GM21515 (cell line): ENCODE data around the gene THSD4.

Experiments used
- ATAC-seq: cut with Tn5 transposase; IDR thresholded peaks from one replicate; pipeline ENCODE4 v1.9.1; 2021; ENCODE audit not compliant: unreplicated experiment

THSD4 gene

DNA sequence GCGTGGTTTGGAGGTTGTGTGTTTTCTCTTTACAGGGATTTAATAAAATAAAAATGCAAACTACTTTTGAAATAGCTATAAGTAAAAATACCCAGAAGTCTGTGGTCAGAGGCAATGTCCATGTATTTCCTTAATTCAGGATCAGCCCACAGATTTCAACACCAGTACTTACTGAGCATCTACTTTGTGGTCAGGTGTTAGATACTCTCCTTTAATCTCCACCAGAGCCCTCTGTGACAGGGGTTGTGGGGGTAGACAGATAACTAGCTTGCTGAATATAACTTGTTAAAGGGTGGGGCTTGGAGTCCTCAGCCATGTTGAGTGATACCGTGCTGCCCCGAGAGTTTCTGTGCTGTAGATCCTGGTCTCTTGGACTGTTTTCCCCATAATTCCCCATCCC lies 451.0 kb downstream of the THSD4 start:
- ATAC-seq = no peak

DNA sequence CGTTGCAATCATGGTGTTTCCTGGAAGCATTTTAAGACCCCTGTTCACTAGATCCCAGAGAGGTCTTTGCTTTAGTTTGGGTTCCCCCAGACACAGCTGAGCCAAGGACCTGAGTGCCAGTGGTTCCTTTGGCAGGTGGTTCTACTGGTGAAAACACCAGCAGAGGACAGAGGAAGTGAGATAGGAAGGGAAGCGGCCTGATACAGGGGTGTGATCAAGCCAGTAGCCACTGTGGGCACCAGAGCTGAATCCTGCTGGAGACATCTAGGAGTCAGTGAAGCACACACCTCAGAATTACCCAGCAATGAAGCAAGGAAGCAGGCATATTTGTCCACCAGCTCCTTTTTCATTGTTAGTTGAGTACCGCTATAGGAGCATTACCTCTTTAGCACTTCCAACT lies 451.9 kb downstream of the THSD4 start:
- ATAC-seq = no peak

DNA sequence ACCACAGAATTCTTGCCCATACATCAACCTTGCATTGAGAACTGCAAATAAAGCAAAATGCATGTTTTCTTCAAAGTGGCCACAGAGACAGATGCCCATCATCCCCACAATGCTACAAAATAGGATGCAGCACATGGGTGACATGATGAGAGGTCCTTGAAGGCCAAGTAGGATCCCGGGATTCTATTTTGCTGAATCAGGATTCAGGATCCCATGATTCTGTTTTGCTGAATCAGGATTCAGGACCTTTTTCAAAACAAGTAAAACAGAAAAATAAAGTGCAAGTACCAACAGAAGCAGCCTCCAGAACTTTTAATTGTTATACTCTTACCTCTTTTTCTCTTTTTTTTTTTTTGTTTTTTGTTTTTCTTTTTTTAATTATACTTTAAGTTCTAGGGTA lies 453.0 kb downstream of the THSD4 start:
- no peak for ATAC-seq

DNA sequence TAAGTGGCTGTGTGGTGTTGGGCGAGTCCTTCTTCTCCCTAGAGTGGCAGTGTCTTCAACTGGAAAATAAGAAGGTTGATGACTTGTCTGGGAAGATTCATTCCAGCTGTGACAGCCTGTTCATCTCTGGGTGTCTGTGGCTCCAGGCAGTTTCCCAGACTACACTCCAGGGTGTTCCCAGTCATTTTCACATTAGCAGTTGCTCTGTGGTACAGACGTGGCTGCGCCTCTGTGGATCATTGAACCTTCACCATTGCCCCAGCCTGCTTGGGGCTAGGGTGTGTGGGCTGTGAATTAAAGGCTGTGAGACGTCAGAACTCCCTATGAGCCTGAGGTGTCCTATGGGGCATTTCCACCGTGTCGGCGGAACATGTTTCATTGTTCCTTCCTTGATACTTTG lies 455.5 kb downstream of the THSD4 start:
- ATAC-seq = no peak

DNA sequence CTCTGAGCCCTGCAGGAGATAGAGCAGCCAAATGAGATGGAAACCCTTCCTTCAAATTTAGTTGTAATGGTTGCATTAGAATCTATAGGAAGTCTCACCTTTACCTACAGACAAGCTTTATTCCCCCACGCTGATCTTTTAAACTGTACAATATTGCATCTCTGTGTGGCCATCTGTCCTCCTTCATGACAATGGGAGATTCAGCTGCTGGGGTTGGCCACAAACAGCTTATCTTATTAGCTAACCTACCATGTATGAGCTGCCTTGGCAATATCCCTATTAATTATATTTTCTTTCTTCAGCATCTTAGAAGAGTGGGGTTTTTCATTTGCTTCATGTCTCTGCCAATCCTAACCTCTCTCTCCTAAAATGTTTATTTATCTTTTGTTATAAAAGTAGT lies 456.4 kb downstream of the THSD4 start:
- no peak for ATAC-seq

DNA sequence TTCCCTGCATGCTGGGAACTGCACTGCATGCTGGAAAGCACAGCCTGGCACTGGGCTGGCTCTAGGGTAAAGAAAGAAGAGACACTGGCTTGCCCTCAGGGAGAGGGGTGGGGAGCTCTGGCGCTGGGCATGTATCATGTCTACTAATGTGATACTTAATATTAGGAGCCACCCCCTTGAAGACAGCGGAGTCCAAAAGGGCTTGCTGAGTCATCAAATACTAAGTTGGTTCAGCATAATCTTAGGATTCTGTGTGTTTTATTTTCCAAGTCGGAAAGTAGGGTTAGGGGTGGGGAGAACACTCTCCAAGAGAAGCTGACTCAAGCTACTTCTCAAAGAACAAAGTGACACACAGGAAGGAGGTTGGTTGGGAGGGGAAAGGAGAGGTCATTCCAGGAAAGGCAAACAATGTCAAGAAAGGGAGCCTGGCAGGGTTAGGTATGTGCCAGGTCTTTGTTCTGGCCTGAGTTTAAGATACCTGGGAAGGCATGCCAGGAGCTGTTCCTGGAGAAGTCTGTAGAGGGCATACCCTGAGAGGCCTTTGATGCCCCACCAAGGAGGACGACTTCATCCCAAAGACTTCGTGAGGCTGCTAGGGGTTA lies 457.3 kb downstream of the THSD4 start:
- no peak for ATAC-seq

DNA sequence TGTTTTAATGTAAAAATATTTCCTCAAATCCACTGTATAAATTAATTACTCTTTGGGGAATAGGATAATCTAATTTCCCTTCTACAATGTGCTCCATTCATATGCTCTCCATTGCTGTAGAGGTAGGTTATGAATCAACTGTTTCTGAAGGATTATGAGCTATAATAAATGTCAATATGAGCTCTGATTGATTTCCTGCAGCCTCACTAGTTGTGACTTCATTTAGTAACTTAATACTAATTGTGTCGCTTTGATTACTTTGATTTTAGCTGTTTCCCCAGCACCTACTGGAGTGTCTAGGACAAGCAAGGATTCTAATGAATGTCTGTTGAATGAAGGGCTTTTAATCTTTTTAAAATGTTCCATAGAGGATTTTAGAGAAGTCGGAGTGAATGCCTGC lies 458.3 kb downstream of the THSD4 start:
- no peak for ATAC-seq

DNA sequence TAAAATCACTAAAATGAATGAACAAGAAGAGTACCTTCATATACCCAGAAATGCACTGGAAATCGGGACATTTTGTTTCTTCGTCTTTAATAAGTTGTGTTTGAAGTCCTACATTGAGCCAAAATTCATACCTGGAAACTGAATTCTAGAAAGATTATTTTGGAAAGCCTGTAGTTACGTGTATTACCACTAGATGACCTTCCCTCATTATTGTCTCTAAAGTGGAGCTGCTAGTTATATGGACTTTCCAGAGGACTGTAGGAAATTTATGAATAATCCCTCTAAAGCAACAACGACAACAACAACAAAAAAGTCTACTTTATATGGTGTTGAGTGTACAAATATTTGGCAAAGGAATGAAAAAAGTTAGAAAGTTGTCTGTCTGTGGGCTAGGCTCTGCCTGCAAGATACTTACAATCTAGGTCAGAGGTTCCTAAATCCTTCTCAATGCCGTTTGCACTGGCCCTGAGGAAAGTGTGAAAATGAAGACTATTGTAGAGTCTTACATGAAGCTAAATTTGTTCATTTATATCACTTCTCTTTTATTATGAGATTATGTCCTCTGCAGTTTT lies 460.3 kb downstream of the THSD4 start:
- no peak for ATAC-seq

DNA sequence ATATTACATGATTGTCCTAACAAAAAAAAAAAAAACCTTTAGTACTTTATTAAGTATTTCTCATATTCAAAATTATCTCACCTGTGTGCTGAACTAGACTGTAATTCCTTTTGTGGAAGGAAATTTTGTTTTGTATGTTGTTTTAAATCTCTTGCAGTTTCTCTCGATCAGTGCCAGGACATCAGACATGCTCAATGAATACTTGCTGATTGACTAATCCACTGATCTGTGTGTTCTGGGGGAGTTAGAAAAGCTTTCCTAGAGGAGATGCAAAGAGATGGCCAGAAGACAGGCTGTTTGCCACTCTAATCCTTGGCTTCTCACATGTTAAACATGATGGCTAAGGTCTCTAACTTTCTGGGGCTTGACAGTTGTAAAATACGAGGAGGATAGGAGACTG lies 461.8 kb downstream of the THSD4 start:
- no peak for ATAC-seq

DNA sequence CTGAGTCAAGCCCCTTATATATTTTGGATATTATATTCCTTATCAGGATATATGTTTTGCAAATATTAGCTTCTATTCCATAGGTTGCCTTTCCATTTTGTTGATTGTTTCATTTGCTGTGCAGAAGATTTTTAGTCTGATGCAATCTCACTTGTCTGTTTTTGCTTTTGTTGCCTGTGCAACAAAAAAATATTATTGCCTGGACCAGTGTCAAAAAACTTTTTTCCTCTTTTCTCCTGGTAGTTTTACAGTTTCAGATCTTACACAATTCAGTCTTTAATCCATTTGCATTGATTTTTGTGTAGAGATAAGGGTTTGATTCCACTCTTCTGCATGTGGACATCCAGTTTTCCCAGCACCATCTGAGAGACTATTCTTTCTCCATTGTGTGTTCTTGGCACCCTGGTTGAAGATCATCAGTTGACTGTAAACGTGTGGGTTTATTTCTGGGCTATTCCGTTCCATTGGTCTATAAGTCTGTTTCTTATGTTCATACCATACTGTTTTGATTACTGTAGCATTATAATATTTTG lies 466.2 kb downstream of the THSD4 start:
- ATAC-seq = no peak

DNA sequence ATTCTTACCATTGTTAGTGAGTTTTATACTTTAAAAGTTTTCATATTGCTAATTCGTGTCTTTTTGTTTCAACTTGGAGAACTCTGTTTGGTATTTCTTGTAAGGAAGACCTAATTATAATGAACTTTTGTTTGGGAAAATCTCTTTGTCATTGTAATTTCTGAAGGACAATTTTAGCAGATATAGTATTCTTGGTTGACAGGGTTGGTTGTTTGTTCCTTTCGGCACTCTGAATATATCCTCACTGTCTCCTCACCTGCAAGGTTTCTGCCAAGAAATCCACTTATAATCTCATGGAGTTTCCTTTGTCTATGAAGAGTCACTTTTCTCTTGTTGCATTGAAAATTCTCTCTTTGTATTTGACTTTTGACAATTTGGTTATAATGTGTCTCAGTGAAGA lies 469.9 kb downstream of the THSD4 start:
- ATAC-seq = no peak

DNA sequence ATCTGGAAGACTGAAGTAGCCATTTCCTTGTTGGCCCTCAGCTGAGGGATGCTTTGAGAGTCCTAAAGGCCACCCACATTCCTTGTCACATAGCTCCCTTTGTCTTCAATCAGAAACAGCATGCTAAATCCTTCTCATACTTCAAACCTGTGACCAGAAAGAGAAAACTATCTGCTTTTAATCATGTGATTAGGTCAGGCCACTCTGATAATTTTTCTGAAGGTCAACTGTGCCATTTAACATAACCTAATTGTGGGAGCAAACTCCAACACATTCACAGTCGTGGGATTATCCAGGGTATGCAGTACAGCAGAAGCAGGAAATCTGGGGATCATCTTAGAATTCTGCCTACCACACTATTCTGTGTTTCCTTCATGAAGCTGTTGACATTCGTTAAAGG lies 471.2 kb downstream of the THSD4 start:
- ATAC-seq = no peak

DNA sequence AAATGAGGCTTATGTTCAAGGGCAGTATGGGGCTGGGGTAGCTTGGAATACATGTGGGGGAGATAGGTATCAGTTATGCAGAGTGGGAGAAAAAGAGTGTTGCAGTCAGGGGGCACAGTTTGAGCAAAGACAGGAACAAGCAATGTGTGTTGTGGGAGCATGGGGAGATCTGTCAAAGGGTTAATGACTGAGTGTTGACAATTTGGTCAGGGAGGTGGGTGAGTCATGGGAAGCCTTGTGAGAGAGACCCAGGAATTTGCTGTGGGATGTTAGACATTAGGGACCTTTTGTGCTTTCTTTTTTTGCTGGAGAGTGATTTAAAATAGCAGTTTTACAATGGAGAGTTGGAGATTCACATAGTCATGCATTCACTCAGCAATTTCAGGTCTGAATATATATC lies 473.5 kb downstream of the THSD4 start:
- ATAC-seq = no peak

DNA sequence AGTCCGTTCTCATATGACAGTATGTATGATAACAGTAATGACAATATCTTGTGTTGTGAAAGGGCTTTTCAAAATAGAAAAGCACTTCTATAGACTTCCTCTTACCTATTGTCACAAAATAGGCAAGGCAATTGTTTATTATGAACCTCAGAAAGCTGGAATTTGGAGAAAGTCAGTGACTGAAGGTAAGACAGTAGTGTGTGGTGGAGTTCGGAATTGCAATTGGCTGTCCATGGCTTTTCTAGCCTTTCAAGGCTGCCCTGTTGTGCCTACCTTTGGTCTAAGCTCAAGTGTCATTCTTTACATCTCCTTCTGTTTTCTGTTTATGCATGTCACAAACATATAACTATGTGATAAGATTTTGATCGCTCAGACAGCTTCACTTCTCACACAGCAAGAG lies 475.8 kb downstream of the THSD4 start:
- no peak for ATAC-seq

DNA sequence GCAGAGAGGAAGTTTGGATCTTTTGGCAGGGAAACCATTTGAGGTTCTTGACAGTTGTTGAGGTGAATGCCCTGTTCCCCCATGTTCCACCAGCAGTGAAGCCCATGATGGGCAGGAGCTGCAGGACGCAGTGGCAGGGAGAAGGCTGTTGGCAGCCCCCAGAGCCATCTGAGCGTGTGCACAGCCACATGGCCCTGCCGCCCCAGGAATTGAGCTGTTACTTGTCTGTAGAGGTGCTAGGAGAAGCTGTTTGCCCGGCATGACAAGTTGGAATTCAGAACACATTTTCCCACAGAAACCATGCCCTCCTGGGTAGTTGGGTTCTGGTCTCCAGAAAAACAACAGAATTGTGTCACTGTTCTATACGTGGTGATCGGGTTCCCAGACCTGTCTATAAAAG lies 476.9 kb downstream of the THSD4 start:
- ATAC-seq = no peak

DNA sequence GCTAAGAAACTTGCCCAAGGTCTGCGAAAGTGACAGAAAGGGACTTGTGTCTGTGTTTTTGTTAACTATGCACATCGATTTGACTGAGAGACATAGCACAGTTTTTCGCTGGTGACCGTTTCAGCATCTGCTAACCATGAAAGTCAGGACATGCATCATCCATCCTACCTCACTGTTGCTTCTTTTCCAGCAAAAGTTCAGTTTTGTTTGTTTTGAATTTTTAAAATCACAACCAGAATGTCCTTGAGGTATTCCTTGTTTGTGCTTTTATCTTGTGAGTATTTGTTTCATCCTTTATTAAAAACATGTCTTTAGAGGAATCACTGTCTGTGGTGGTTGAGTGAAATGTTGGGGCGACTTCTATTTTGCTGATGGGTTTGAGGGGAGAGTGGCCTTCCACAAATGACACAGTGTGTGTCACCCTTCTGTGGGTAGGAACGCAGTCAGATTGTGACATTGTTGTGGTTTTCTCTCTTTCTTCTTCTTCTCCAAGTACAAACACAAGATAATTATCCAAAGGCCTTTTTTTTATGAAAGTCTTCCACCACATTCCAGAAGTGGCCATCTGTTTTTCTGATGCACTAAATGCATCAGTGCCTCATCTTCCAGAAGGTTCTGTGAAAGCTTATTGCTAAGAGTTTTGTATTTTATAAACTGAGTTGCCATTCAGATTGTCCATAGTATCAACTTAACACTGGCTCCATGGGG lies 480.7 kb downstream of the THSD4 start:
- no peak for ATAC-seq

DNA sequence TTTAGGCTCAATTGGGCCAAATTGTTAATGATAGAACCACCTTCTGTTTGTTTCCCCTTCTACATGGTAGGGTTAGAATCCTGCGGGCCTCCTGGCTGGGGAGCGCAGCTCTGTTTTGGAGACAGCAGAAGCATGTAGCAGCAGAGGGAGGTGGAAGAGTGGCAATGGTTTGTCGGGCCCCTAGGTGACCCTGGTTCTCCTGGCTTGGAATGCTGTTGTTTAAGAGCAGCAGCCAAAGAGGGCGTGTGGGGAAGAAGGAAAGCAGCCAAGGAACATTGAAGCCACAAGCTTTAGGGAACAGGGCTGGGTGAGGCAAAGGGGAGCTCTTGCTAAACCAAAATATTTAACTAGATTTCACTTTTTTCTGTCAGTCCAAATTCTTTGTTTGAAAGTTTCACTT lies 481.4 kb downstream of the THSD4 start:
- no peak for ATAC-seq

DNA sequence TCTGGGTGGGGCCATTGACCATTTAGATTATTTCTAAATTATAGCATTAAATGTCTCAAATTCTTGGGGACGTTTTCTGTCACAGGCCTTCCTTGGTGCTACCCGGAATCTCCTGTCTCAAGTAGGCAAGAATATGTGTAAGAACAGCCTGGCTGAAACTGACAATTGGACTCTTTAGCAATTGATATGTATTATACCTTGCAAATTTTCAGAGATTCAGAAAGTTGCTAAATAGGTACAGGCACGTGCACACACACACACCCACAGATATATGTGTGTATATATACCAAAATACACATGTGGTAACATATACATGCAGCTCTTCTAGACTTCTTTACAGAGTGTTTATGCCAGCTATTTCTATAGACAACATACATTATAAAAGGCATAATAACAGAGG lies 481.9 kb downstream of the THSD4 start:
- no peak for ATAC-seq

DNA sequence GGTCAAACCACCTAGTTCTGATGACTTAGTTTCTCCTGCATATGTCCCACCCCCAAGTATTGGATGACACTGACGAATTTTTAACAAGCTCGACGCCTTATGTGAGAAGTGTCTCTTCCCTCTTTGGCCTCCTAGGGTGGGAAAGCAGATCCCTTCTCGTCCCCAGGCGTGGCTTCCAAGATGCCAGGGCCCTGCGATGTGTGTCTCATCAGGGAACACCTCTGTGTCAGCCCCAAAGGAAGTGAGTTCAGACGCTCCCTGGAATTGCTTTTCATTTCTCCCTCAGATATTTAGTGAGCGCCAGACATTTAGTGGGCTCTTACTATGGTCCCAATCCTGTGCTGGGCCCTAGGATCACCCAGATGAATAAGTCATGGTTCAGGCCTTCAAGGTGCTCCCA lies 482.4 kb downstream of the THSD4 start:
- no peak for ATAC-seq

DNA sequence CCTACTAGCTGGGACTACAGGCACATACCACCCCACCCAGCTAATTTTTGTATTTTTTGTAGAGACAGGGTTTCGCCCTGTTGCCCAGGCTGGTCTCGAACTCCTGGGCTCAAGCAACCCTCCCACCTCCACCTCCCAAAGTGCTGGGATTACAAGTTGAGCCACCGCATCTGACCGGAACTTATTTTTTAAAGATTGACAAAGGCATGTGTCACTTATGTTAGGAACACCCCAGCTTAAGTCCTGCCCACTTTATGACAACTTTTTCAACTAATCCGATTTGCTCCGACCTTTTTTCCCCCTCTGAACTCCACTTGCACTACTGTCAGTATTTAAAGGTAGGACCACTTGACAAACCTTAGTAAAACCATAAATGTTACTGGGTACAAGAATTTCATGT lies 483.5 kb downstream of the THSD4 start:
- no peak for ATAC-seq

DNA sequence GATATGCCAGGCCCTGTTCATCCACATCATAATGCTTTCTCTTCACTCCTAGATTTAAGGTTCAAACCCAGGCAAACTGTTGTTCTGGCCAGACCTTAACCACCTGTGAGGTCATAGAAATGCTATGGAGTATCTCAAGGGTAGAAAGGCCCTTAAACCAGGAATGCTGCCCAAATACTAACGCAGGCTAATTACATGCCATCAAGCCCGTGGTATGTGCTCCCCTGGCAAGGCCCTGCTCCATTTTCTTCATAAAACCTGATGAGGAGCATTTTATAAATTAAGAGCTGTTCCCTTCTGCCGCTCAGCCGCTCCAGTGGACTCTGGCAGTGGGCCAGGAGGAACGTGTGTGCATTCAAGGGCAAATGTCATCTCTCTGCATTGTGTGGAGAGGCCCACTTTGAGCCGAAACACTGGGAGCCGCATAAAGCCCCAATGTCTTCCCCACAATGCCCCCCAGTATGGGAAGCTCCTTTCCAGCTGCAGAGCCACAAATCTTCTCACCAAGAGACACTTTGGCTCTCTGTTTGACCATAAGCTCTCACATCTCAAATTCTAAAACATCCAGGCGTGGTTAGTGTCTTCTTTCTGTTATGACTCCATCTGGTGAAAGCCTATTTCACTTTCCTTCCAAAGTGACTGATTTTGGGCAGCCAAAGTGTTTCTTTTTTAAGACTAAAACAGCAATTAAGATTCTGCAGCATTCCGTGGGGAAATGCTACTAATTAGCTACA lies 484.3 kb downstream of the THSD4 start:
- ATAC-seq = no peak

DNA sequence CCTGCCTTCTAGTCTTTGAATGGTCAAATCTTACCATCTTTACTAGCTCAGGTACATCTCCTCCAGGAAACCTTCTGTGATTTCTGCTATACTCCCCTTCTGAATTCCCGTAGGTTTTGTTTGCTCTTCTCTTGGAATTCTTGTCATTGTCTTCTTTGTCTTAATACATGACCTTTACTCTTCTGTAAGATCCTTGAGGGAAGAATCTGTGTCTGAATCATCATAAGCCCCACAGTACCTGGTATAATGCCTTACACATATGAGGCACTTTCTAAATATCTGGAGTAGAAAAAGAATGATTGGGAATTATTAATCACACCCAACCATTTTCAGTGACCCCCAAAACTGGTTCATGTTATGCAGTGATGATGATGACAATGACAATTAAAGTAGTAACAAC lies 485.0 kb downstream of the THSD4 start:
- no peak for ATAC-seq
